ENCODE measurements around the gene OR10H1.
A peak's percentile ranks its signal among the peaks of the same experiment; 100 is the strongest.
"Not testable (repeated sequence)": the region's sequence is repeated elsewhere in the genome, so short reads cannot be mapped to it uniquely, and the experiment has no call there.

The OR10H1 gene

GRCh38 chr19:15815306-15815705 lies at the start of gene OR10H1:
Gene OR10H1, minus strand, starts transcription at chr19:15815664. Its CDS starts 7,627 bp downstream, at chr19:15808037.
- DNase-seq: no peak

GRCh38 chr19:15864824-15865223 lies 49.4 kb upstream of the OR10H1 start:
- DNase-seq: no peak

- DNase-seq: no peak
Observed at GRCh38 chr19:15863272-15863671, 47.8 kb upstream of the OR10H1 start.

DNA sequence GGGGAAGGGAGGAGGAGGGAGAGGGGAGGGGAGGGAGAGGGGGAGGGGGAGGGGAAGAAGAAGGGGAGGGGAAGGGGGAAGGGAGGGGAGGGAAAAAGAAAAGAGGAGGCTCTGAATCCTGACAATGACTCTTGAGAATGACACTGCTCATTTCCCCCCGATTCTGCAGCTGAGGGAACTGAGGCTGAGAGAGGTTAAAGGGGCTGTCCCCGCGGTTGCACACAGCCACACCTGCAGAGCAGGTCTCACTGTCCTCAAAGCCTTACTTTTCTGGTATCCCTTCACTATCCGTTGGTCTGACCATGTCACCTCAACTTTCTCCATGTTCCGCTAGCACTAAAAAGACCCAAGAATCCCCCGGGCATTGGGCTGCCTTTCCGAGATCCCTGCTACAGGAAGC lies 47.0 kb upstream of the OR10H1 start:
- DNase-seq: no peak

GRCh38 chr19:15860522-15860921 lies 45.1 kb upstream of the OR10H1 start:
- no peak for DNase-seq

DNA sequence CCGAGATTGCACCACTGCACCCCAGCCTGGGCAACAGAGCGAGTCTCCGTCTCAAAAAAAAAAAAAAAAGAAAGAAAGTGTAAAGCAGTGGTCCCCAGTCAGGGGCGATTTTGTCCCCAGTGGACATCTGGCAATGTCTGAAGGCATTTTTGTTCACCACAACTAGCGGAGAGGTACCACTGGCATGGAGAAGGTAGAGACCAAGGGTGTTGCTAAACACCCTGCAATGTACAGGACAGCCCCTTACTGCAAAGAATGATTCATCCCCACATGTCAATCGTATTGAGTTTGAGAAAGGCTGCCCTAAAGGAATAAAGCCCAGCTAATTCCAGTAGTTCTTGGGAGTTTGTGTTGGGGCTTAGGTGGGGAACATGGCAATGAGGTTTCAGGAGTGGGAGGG lies 43.7 kb upstream of the OR10H1 start:
- no peak for DNase-seq

DNA sequence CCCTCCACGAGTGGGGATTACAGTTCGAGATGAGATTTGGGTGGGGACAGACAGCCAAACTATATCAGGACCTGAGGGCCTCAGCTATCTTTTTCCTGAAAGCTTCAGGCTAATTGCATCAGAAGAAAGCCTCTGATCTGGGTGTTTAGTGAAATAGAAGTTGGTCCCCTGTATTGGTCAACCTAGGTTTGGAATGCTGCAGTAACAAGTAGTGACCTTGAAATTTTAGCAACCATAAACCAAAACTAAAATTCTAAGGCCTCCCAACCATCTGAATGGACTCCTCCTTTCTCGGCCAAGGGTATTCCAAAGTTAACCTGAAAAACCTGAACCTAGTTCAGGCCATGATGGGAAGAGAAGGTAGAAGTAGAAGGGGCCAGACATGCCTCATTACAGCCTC lies 34.9 kb upstream of the OR10H1 start:
- no peak for DNase-seq

DNA sequence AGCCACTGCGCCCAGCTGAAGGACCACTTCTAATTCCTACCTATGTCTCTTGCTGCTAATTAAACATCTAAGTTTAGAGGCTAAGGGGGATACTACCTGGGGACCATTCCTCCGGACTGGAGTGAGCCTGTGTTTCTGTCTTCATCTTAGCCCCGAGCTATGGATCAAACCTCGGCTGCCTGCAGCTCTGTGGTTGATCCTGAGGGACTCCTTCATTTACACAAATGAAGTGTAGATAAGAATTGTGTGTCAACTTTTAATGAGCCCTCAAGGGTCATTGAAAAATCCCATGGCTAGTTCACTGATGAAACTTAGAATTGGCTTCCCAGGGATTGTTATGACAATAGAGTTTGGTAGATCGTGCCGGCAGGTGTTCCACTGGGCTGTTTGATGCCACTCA lies 31.5 kb upstream of the OR10H1 start:
- no peak for DNase-seq

GRCh38 chr19:15843894-15844222 lies 28.4 kb upstream of the OR10H1 start:
- not testable (repeated sequence) for DNase-seq

DNA sequence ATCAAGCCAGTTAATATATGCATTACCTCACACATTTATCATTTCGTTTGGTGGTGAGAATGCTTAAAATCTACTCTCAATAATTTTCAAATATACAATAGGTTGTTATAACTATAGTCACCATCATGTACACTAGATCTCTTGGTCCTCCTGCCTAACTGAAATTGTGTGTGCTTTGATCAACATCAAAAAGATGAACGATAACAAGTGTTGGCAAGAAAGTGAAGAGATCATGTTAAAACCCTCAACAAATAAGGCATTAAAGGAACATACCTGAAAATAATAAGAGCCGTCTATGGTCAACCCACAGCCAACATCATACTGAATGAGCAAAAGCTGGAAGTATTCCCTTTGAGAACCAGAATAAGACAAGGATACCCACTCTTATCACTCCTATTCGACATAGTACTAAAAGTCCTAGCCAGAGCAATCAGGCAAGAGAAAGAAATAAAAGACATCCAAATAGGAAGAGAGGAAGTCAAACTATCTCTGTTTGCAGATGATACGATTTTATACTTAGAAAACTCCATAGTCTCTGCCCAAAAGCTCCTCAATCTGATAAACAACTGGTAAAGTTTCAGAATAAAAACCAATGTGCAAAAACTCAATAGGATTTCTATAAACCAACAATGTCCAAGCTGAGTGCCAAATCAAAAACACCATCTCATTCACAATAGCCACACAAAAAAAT lies 27.9 kb upstream of the OR10H1 start:
- no peak for DNase-seq

- DNase-seq: no peak
Observed at GRCh38 chr19:15841875-15842569, 26.6 kb upstream of the OR10H1 start.

- no peak for DNase-seq
Observed at GRCh38 chr19:15840833-15841232, 25.4 kb upstream of the OR10H1 start.

DNA sequence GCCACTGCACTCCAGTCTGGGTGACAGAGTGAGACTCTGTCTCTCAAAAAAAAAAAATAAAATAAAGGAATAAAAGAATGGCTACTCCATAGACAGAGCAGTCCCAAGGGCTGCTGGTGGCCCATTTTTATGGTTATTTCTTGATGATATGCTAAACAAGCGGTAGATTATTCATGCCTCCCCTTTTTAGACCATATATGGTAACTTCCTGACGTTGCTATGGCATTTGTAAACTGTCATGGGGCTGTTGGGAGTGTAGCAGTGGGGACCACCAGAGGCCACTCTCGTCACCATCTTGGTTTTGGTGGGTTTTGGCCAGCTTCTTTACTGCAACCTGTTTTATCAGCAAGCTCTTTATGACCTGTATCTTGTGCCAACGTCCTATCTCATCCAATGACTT lies 24.4 kb upstream of the OR10H1 start:
- DNase-seq: not testable (repeated sequence)

DNA sequence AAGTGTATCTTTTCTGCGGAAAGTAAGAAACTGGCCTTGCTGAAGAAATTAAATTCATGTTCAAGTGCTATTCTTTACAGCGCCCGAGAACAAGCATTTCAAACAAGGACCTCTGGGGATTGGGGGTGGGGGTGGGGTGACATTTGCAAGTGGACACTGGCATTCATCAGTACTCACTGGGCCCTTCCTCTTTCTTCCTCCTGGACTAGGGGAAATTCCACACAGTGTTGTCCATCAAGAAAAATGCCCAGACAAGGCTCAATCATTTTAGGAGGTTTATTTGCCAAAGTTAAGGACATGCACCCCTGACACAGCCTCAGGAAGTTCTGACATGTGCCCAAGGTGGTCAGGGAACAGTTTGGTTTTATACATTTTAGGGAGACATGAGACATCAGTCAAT lies 22.9 kb upstream of the OR10H1 start:
- no peak for DNase-seq

- no peak for DNase-seq
Observed at GRCh38 chr19:15837221-15837731, 21.8 kb upstream of the OR10H1 start.

- peak; percentile 84 for DNase-seq
Observed at GRCh38 chr19:15836330-15837220, 21.1 kb upstream of the OR10H1 start.

DNA sequence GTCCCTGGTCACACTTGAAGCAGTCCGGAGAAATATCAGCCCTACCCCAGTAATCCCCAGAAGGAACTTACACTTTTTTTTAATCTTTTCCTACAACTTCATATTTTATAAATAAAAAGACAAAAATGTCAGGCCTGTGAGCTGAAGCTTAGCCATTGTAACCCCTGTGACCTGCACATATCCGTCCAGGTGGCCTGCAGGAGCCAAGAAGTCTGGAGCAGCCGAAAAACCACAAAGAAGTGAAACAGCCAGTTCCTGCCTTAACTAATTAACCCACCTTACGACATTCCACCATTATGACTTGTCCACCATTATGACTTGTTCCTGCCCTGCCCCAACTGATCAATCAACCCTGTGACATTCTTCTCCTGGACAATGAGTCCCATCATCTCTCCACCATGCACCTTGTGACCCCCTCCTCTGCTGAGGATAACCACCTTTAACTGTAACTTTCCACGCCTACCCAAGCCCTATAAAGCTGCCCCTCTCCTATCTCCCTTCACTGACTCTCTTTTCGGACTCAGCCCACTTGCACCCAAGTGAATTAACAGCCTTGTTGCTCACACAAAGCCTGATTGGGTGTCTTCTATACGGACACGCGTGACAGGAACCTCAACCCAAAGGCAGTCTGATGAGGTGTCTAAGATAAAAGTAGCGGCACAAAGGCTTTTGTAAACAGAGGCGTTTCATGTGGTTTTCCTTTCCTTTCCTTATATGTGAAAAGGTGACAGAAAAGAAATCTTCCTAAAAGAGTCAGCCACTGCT lies 20.3 kb upstream of the OR10H1 start:
- not testable (repeated sequence) for DNase-seq

DNA sequence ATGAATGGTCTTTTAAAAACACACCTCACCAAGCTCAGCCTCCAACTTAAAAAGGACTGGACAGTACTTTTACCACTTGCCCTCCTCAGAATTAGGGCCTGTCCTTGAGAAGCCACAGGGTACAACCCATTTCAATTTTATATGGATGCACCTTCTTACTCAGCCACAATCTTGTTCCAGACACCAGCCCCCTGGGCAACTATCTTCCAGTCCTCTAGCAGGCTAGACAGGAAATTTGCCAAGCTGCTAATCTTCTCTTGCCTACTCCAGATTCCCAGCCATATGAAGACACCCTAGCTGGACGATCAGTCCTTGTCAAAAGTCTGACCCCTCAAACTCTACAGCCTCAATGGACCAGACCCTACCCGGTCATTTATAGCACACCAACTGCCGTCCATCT lies 18.8 kb upstream of the OR10H1 start:
- DNase-seq: not testable (repeated sequence)

GRCh38 chr19:15831626-15832025 lies 16.2 kb upstream of the OR10H1 start:
- DNase-seq: no peak

- DNase-seq: no peak
Observed at GRCh38 chr19:15829786-15830185, 14.3 kb upstream of the OR10H1 start.

DNA sequence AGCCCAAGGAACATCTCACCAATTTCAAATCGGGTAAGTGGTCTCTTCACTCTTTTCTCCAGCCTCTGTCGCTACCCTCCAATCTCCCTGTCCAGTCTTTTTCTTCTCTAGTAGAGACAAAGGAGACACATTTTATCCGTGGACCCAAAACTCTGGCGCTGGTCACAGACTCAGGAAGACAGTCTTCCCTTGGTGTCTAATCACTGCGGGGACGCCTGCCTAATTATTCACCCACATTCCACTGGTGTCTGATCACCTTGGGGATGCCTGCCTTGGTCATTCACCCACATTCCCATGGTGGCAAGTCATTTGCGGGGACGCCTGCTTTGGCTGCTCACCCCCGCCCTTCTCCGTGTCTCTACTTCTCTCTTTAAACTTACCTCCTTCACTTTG lies 13.8 kb upstream of the OR10H1 start:
- DNase-seq: no peak

DNA sequence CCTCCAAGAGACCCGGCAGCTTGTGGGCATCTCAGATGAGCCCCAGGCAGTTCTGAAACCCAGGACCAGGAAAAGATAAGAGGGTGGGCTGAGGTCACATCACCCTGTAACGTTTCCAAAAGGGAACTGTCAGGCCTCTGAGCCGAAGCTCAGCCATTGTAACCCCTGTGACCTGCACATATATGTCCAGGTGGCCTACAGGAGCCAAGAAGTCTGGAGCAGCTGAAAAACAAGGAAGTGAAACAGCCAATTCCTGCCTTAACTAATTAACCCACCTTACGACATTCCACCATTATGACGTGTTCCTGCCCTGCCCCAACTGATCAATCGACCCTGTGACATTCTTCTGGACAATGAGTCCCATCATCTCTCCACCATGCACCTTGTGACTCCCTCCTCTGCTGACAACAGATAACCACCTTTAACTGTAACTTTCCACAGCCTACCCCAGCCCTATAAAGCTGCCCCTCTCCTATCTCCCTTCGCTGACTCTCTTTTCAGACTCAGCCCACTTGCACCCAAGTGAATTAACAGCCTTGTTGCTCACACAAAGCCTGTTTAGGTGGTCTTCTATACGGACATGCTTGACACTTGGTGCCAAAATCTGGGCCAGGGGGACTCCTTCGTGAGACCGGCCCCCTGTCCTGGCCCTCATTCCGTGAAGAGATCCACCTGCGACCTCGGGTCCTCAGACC lies 13.3 kb upstream of the OR10H1 start:
- not testable (repeated sequence) for DNase-seq
